SH-SY5Y (cell line): ENCODE data around the gene MACROD2.

Experiments
- GATA2 ChIP-seq: IDR thresholded peaks from 2 replicates; pipeline ENCODE4 v1.6.1; 2011; ENCODE audit warnings: mild to moderate bottlenecking, low read depth, low read length
- GATA3 ChIP-seq: IDR thresholded peaks from 2 replicates; pipeline ENCODE4 v1.6.1; 2011; ENCODE audit warnings: low read depth, mild to moderate bottlenecking, low read length, moderate library complexity

DNA sequence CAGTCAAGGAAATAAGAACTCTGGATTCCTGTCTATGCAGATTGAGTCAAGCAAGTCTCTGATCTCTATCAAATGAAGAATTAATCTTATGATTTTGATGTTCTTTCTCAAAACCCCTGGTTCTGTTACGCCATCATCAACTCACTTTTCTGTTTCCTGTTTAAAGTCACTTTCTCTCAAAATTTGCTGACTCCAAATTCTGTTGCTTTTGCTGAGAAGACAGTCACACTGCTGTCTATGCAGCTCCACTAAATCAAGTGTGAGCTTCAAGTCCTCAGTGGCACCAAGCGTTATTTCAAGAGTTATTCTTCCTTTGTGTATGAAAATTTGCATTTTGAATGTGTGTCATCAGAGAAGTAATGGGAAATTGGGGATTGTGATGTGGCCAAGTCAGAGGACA is 1914.7 kb downstream of the MACROD2 start:
- TF ChIP-seq GATA2 (no peak), GATA3 (no peak)
